ENCODE measurements around the gene CPT1A.

CPT1A gene

DNA sequence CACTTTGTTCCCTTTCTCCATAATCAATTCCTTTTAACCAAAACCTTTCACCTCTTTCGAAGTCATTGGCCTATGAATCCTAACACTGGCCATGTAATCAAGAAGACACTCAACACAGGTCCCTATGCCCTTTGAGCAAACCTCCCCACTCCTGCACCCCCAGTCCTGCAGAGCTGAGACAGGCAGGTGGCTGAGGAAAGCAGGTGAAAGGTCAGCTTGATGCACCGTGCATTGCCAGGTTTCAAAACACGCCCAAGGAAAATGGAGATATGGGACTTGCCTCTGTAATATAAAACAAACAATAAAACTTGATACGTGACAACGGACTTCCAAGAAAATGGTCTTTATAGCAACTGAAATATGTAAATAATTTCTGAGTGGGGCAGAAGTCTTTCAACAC, 10.6 kb downstream of the CPT1A start:
- DNase-seq (ENCODE audit: low read depth in 2 of 2), result no peak

DNA sequence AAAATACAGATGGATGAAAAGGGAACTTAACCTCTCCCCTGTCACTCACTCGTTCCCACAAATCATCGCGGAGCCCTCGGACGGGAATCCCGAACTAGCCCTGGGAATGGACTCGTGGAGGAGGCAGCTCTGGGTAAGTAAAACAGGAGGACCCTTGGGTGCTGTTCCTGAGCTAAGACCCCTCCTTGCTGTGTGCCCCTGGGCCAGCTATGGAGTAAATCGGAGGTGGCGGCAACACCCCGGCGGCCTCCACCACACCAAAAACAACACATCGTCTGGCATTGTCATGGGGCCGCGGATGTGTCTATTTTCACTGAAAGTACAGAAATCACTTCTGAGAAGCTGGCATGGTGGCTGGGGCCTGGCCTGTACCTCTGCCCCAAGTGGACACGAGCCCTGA, 12.1 kb downstream of the CPT1A start:
- no peak for DNase-seq (ENCODE audit: low read depth in 2 of 2)

DNA sequence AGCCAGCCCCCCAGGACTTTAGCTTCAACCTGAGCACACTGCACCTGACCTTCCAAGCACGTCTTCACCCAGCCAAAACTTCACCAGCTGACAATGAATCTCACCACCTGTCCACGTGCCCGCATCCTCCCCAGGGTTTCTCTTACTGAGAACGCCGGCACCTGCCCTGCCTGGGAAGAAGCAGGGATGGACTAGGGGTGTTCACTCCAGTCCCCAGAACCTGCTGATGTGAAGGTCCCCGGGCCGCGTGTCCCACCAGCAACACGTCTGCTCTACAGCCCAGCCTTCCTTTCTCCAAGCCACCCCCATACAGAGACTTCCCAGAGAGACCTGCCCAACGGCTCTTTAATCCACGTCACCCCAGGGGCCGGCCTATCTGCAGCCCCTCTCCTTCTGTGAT, 12.8 kb downstream of the CPT1A start:
- DNase-seq (ENCODE audit: low read depth in 2 of 2), result no peak

DNA sequence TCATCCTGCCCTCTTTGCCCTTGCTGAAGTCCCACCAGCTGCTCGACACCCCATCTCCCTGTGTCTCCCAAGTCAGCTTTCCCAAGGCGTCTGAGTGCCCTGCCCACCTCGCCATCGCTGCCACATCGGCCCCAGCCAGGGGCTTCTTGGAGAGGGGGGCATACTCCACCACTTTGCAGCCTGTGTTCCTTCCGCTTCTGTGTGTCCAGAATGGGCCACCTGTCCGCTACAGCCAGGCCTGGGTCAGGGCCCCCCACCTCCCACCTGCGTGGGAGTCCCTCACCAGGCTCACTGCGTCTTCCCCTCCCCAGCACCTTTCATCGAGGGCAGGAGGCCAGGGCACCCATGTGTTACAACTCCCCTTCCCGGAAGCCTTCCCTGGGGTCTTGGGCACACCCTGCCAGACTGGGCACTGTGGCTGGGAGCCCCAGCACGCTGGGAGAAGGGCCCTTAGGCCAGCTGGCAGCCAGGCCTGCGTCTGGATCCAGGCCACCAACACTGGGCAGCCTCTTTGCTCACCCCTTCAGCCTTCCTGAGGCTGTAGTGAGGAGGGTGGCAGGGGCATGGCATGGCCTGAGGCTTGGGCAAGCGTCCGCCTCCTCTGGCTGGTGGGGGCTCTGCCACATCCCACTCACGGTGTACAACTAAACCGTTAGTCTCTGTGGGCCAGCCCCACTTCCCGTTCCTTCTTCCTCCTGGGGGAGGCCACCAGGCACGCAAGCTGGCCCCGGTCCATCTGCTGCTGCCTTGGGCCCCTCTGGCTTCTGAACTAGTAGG, 13.4 kb downstream of the CPT1A start:
- DNase-seq (ENCODE audit: low read depth in 2 of 2), result no peak

DNA sequence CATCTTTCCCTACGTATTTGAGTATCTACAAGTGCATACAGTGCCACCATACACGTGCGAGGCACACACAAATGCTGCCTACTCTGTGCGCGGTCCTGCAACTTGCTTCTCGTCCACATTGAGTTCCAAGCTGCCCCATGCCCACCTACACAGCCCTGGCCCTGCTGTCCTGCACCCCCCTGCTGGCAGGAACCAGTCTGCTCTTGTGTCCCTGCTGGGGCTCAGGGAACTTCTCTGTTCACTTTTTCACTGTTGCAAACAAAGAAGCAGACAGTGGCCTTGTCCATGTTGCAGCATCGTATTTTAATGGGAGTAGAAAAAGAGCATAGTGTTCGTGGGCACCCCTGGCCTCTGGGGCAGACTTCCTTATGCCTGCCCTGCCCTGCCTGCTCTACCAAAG, 14.0 kb downstream of the CPT1A start:
- DNase-seq (ENCODE audit: low read depth in 2 of 2), result no peak

DNA sequence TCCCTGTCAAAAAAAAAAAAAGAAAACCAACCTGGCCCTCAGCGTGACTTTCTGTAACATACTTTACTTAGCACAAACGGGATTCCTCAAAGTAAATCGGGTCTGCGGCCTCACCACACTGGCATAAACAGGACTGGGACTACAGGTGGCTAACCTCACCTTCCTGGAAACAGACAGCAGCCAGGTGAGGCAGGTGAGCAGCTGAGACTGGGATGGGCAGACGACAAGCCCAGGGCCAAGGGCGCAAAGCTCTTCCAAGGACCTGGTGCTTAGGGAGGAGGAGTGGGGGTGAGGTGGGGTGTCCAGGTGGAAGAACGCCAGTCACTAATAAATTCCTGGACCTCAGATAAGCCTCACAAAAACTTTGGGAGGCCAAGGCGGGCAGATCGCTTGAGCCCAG, 15.0 kb downstream of the CPT1A start:
- DNase-seq (ENCODE audit: low read depth in 2 of 2), result no peak

DNA sequence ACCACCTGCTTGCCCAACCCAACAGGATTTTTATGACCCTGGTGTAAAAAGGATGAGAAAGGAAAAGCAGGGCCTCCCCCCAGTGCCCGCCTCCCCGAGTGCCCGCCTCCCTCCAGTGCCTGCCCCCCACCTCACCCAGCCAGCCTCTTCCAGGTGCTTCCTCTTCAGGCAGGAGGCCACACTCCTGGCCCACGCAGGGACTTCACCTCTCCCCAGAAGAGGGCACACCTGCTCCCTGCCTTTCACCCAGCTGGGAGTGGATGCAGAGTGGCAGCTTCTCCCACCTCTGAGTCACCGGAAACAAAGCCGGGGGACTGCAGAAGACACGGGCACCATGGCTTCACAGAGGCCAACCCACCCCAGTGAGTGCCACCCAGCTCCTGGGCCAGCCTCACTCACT, 16.1 kb downstream of the CPT1A start:
- no peak for DNase-seq (ENCODE audit: low read depth in 2 of 2)

DNA sequence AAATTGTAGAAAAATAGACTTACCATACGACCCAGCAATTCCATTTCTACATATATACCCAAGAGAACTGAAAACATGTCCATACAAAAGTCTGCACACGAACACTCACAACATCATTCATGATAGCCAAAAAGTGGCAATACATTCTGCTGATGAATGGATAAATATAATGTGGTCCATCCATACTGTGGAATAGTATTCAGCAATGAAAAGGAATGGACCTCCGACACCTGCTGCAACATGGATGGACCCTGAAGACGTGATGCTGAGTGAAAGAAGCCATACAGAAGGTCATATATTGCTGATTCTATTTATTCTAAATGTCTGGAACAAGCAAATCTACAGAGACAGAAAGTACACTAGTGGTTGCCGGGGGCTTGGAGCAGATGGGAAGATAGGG, 19.2 kb downstream of the CPT1A start:
- no peak for DNase-seq (ENCODE audit: low read depth in 2 of 2)

DNA sequence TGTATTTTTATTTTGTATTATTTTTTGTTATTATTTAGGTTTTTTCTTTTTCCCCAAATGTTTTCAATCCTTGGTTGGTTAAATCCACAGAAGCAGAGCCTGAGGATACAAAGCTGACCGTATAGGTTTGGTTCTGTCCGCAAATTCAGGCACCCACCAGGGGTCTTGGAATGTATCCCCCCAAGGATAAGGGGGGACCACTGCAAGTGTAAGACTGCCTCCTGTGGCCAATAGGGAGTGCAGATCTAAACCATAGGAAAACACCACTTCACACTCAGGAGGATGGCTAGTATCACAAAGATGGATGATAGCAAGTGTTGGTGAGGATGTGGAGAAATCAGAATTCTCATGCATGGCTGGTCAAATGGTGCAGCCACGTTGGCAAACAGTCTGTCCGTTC, 20.0 kb downstream of the CPT1A start:
- no peak for DNase-seq (ENCODE audit: low read depth in 2 of 2)

DNA sequence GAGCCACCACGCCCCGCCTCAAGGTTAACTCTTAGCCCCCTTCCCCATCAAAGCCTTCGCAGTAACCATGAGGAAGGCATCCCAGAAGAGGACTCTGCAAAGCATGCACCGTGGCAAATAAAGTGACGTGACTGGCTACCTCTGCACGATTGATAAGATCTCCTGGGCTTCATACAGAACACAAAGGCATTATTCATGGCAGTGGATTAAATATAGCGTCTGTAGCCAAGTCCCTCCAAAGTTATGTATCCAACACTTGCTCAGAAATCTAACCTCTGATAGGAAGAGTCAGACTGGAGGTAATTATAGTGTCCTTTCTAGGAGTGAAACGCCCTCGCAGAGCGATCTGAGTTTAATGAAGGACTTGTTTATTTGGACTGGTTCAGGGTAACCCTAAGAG, 22.4 kb downstream of the CPT1A start:
- no peak for DNase-seq (ENCODE audit: low read depth in 2 of 2)

DNA sequence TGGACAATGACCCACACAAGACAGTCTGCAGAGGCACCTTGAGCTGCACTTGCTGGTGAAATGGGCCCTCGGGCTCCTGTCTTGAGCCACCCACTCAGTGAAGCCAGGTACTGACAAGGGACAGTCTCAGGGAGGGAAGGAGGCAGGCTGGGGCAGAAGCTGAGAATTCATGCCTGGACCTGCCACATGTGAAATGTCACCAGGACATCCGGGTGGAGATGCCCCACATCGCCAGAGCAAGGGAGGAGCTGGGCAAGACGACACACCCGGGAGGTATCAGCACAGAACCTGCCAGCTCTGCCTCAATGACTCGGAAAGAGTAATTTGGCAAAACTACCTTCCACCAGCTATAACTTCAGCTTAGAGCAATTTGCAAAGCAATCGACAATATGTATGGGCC, 23.5 kb downstream of the CPT1A start:
- DNase-seq (ENCODE audit: low read depth in 2 of 2), result no peak

DNA sequence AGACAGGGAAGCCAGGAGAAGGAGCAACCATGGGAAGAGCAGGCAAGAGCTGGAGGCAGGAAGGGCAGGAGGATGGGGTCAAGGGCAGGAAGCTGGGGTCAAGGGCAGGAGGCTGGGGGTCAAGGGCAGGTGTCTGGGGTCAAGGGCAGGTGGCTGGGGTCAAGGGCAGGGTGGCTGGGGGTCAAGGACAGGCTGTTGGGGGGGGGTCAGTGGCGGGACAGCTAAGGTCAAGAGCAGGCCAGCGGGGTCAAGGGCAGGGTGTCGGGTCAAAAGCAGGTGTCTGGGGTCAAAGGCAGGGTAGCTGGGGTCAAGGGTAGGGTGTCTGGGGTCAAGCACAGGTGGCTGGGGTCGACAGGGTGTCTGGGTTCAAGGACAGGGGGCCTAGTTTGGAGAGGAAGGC, 24.2 kb downstream of the CPT1A start:
- DNase-seq (ENCODE audit: low read depth in 2 of 2), result no peak

DNA sequence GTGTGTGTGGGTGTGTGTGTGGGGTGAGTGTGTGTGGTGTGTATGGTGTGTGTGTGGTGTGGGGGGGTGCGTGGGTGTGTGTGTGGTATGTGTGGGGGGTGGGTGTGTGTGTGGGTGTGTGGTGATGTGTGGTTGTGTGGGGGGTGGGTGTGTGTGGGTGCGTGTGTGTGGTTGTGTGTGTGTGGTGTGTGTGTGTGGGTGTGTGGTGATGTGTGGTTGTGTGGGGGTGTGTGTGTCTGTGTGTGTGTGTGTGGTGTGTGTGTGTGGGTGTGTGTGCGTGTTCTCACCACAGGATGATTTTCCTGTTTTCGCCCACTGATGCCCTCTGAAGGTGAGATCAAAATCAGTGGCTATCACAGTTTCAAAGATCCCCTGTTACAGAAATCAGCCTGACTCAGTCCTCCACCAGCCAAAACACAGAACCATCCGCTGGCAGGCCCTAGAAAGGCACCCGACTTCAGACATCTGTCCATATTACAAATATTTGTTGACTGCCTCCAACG, 24.7 kb downstream of the CPT1A start:
- DNase-seq (ENCODE audit: low read depth in 2 of 2), result no peak

DNA sequence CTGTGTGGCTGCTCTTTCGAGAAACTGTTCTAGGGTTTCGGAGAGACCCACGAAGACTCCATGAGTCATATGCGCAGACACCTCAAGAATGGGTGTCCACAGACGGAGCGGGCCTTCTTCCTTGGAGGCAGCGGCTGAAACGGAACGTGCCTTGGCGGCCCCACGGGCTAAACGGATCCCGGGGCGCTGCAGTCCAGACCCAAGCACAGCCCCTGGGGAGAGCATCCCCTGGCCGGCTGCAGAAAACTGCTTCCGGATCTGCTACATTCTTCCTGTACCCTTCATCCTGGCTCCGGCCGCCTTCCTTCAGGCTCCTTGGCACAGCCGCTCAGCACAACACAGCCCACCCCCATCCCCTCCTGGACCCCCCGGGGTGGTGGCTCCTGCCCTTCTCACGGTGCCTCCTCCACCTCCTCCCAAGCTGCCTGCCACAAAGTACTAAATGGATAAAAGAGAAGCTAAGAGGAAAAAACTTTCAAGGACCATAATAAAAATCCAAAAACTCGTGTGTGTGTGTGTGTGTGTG, 25.4 kb downstream of the CPT1A start:
- no peak for DNase-seq (ENCODE audit: low read depth in 2 of 2)

DNA sequence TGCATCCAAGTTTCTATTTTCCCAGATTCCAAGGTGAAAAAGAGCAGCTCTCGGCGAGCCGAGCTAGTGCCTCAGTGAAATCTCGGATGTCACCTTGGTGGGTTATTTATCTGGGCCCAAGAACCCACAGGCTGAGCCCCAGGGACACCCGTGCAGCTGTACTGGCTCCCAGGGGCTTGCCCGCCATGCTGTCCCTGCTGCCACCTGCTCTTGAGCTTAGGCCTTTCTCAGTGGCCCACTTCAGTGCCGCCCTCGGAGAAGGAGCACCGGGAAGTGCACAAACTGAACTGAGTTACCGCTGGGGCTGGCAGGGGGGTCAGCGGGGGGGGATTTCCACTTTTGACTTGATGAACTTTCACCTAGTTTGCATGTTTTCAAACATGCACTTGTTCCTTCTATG, 27.9 kb downstream of the CPT1A start:
- DNase-seq (ENCODE audit: low read depth in 2 of 2), result no peak

DNA sequence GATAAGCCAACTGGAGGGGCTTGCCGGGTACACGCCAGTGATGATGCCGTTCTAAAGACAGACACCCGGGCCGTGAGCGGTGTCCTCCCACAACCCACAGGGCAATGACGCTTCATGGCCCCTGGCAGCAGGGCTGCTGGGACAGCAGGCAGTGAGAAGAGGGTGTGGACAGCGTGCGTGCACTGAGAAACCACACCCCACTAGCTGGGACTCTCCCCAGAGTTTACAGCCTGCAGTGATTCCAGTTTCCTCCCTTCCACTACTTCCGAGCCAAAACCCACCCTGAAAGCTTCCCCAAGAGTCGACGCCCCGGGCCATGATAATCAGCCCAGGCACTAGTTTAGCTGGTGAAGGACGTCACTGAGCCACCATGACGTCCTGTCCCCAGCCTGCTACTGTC, 29.2 kb downstream of the CPT1A start:
- no peak for DNase-seq (ENCODE audit: low read depth in 2 of 2)

DNA sequence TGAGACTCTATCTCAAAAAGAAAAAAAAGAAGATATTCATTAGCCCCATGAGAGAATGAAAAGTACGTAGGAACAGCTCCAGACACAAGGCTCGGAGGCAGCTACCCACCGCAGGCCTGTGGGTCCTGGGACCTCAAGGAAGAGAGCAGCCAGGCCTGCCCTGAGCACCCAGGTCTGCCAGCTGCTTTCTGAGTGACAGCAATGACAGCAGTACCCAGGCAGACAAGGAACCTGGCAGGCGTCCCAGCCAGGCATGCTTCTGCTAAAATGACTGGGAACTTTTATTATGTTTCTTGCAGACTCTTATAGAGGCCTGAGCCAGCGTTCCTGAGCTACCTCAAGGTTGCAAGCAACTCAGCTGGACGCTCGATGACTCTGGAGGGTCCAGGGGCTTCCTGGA, 31.6 kb downstream of the CPT1A start:
- DNase-seq (ENCODE audit: low read depth in 2 of 2), result no peak

DNA sequence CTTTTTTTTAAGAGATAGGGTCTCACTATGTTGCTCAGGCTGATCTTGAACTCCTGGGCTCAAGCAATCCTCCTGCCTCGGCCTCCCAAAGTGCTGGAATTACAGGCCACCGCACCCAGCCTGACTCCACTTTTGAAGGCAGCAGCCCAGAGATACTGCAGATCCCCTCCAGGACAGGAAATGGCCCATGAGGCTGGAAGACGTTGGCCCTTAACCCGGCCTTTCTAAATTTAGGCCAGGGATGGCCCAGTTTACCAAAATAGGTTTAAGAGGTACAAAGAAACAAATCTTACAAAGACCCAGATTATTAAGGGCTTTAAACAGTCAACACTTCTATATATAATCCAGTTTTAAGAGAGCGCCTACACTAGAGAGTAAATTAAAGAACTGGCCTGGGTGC, 32.2 kb downstream of the CPT1A start:
- DNase-seq (ENCODE audit: low read depth in 2 of 2), result no peak

DNA sequence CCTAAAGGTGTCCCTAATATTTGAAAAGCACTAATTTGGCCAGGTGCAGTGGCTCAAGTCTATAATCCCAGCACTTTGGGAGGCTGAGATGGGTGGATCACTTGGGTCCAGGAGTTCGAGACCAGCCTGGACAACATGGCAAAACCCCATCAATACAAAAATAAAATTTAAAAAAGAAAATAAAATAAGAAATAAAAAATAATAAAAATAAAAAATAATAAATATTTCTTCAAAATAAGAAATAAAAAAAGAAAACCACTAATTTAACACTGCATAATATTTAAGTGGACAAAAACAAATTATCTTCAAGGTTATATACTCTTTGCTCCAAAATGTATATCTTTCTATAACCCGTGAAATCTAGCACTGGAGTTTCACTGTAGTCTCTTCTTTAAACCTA, 32.9 kb downstream of the CPT1A start:
- DNase-seq (ENCODE audit: low read depth in 2 of 2), result no peak

DNA sequence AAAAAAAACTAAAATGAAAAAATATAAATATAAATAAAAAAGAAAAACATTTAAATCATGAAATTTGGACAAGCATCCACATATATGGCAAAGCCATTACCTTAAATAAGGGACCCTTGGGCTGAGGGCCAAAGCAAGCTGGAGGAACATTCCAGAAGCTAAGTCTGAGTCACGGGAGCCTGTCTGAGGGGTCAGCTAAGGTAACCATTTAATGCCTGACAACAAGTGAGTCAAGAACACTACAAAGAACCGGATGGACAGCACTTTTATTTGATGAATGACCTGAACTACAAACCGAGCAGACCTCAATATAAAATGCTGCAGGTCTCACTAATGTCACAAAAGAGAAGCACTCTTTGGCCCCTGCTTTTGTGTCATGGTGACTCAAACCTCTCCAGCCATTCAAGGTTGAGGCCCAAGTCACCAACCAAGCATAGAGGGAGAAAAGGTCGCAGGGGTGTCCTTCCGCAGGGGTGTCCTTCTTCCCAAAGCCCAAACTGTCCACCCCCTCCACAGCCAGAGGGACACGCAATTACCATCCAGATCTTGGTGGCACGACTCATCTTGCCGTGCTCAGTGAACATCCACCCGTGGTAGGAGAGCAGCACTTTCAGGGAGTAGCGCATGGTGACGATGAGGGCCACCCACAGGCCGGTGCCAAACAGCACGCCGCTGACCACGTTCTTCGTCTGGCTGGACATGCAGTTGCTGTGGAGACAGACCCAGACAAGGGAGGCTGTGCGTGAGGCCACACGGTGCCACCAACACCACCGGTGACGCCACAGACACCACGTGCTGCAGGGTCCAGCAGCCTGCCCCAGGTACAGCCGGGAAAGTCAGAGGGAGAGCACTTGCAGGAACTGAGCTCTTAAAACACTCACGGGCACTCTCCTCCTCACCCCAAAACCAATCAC, 34.5 kb downstream of the CPT1A start:
- no peak for DNase-seq (ENCODE audit: low read depth in 2 of 2)

DNA sequence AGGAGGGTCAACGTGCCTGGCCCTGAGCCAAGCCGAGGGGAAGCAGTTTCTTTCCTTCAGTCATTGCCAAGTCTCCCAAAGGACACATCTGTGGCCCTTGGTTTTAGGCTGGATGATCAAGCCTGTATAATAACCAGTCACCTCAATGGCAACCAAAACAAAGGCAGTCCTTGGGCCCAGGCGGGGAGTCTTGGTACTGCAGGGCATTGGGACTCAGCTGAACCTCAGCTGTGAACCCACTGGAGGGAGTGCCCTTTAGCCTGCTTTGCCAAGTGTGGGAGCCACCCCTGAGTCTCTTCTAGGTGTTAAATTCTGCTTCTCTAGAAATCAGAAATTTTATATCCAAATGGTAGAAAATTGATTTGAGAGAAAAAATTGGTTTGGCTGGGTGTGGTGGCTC, 36.9 kb downstream of the CPT1A start:
- DNase-seq (ENCODE audit: low read depth in 2 of 2), result no peak

DNA sequence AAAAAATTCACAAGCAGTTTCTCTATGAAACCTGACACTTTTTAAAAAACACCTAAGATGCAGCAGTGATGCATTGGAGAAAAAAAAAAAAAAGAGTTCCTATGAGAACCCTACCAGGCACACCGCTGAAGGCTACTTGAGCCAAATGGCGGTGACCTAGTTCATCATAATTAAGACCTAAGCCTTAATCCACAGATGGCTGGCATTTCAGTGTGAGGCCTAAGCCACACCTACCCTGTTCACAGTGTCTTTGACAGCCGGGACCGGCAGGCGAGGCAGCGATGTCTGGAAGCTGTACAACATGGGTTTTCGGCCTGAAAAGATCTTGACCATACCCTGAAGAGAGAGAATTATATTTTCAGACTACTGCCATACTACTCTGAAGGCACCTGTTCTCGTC, 38.0 kb downstream of the CPT1A start:
- DNase-seq (ENCODE audit: low read depth in 2 of 2), result no peak
